H1 (cell line): ENCODE data around the gene NDUFB5. TPM values are rescaled to one million over a fixed set of nuclear protein-coding genes. Genes with fewer than 3 reads are reported as not detected.

Experiments used
- CTCF ChIA-PET: fragments of 300-600 bp; sonication (Branson Sonifier 250); formaldehyde crosslinking; loops from one replicate; lab custom pipeline; 2021; ENCODE audit not compliant: partially characterized antibody; lab: Charles Lee
- POLR2A ChIA-PET: fragments of 300-600 bp; sonication (Branson Sonifier 250); formaldehyde crosslinking; loops from one replicate; lab custom pipeline; 2021; ENCODE audit warnings: inconsistent platforms; ENCODE audit not compliant: partially characterized antibody; lab: Charles Lee
- DNase-seq, 2 experiments: peaks; one replicate each; pipeline versions ENCODE4 v3.0.0 to v3.0.0-alpha.2; 2010 to 2022; ENCODE audit warnings: low spot score in 2 of 2, low read depth in 1 of 2, mixed read lengths in 1 of 2
- FAIRE-seq: peaks from 2 replicates; lab custom pipeline; 2011; peaks lifted over from hg19 to GRCh38; lab: Jason Lieb, UNC
- H2AFZ ChIP-seq: 2 replicates; pipeline ENCODE4 v1.8.1; 2012; ENCODE audit warnings: low read length, inconsistent platforms
- H2AK5ac ChIP-seq: 2 replicates; pipeline ENCODE4 v1.6.1; 2013; ENCODE audit warnings: low read depth, low read length
- H2BK120ac ChIP-seq: replicated peaks from 2 replicates; pipeline ENCODE3; 2013; ENCODE audit warnings: low read depth, low read length, inconsistent platforms
- H2BK12ac ChIP-seq: 2 replicates; pipeline ENCODE4 v1.6.1; 2013; ENCODE audit warnings: low read depth, low read length
- H2BK15ac ChIP-seq: 2 replicates; pipeline ENCODE4 v1.6.1; 2013; ENCODE audit warnings: low read length
- H2BK20ac ChIP-seq: 2 replicates; pipeline ENCODE4 v1.6.1; 2013; ENCODE audit warnings: low read length
- H2BK5ac ChIP-seq: 2 replicates; pipeline ENCODE4 v1.6.1; 2013; ENCODE audit warnings: low read depth, low read length
- H3K14ac ChIP-seq: 2 replicates; pipeline ENCODE4 v1.6.1; 2013; ENCODE audit warnings: inconsistent platforms; ENCODE audit not compliant: insufficient read length
- H3K18ac ChIP-seq: 2 replicates; pipeline ENCODE4 v1.6.1; 2013; ENCODE audit warnings: low read length; ENCODE audit errors: extremely low read depth
- H3K23ac ChIP-seq: 2 replicates; pipeline ENCODE4 v1.6.1; 2013; ENCODE audit warnings: inconsistent platforms; ENCODE audit not compliant: insufficient read length
- H3K23me2 ChIP-seq: 2 replicates; pipeline ENCODE4 v1.6.1; 2013; ENCODE audit warnings: low read depth, low read length
- H3K27ac ChIP-seq: 2 replicates; pipeline ENCODE4 v1.6.1; 2011; ENCODE audit warnings: low read depth, low read length, inconsistent platforms
- H3K27me3 ChIP-seq, 4 experiments: replicated peaks in 1 of 4; 1 replicate in 1 of 4; 2 replicates in 3 of 4; pipeline versions ENCODE4 v1.6.1 to v1.8.1; 2011 to 2013; ENCODE audit warnings: low read length in 3 of 4, mild to moderate bottlenecking in 3 of 4, inconsistent platforms in 2 of 4, mixed read lengths in 2 of 4, moderate library complexity in 1 of 4; ENCODE audit not compliant: control insufficient read depth in 3 of 4, insufficient read depth in 3 of 4; ENCODE audit errors: extremely low read depth in 1 of 4
- H3K36me3 ChIP-seq, 4 experiments: 2 replicates each; pipeline versions ENCODE4 v1.6.1 to v1.8.1; 2011 to 2013; ENCODE audit warnings: mild to moderate bottlenecking in 4 of 4, low read length in 3 of 4, moderate library complexity in 2 of 4, control low read depth in 1 of 4, inconsistent platforms in 1 of 4; ENCODE audit not compliant: insufficient read depth in 4 of 4, control insufficient read depth in 2 of 4
- H3K4ac ChIP-seq: replicated peaks from 2 replicates; pipeline ENCODE3; 2013; ENCODE audit warnings: low read length, low read depth, mixed read lengths, inconsistent platforms; ENCODE audit not compliant: insufficient read length
- H3K4me1 ChIP-seq, 4 experiments: replicated peaks in 1 of 4; 1 replicate in 1 of 4; 2 replicates in 3 of 4; pipeline versions ENCODE4 v1.6.1 to v1.8.1; 2011 to 2013; ENCODE audit warnings: low read length in 3 of 4, inconsistent platforms in 2 of 4, mixed read lengths in 1 of 4; ENCODE audit not compliant: insufficient read depth in 4 of 4, control insufficient read depth in 3 of 4
- H3K4me2 ChIP-seq, 2 experiments: 2 replicates each; pipeline versions ENCODE4 v1.6.1 to v1.8.1; 2011 to 2013; ENCODE audit warnings: low read depth in 2 of 2, low read length in 2 of 2, control low read depth in 1 of 2, inconsistent platforms in 1 of 2, mild to moderate bottlenecking in 1 of 2; ENCODE audit not compliant: insufficient read depth in 1 of 2
- H3K4me3 ChIP-seq, 4 experiments: fragments of 200-600, 300-600 bp in 1 of 4; sonication (generic), shearing (Covaris generic), sonication (Bioruptor Twin) in 1 of 4; 2 replicates each; pipeline versions ENCODE4 v1.5.1 to v1.8.1; 2011 to 2016; ENCODE audit warnings: low read length in 4 of 4, low read depth in 3 of 4, control low read depth in 2 of 4, inconsistent platforms in 2 of 4, mild to moderate bottlenecking in 2 of 4, mixed read lengths in 1 of 4, moderate library complexity in 1 of 4; ENCODE audit not compliant: insufficient read depth in 2 of 4; ENCODE audit errors: extremely low read depth in 1 of 4
- H3K56ac ChIP-seq: replicated peaks from 2 replicates; pipeline ENCODE3; 2013; ENCODE audit warnings: low read depth, mild to moderate bottlenecking, mixed read lengths, low read length, inconsistent platforms; ENCODE audit not compliant: insufficient read length
- H3K79me1 ChIP-seq: 2 replicates; pipeline ENCODE4 v1.6.1; 2013; ENCODE audit warnings: low read depth, low read length, control low read depth
- H3K79me2 ChIP-seq, 2 experiments: 2 replicates each; pipeline versions ENCODE4 v1.6.1 to v1.8.1; 2012 to 2013; ENCODE audit warnings: low read length in 2 of 2, mild to moderate bottlenecking in 2 of 2, inconsistent platforms in 1 of 2; ENCODE audit not compliant: insufficient read depth in 2 of 2, control insufficient read depth in 1 of 2
- H3K9ac ChIP-seq, 4 experiments: replicated peaks in 1 of 4; 1 replicate in 1 of 4; 2 replicates in 3 of 4; pipeline versions ENCODE4 v1.6.1 to v1.8.1; 2011 to 2013; ENCODE audit warnings: low read depth in 3 of 4, low read length in 3 of 4, control low read depth in 2 of 4, mild to moderate bottlenecking in 2 of 4, moderate library complexity in 2 of 4, inconsistent platforms in 1 of 4; ENCODE audit errors: extremely low read depth in 1 of 4
- H3K9me3 ChIP-seq, 2 experiments: 2 replicates each; pipeline versions ENCODE4 v1.6.1 to v1.8.1; 2012 to 2013; ENCODE audit warnings: mild to moderate bottlenecking in 2 of 2, moderate library complexity in 2 of 2, control low read depth in 1 of 2, inconsistent platforms in 1 of 2, low read depth in 1 of 2, low read length in 1 of 2, mixed read lengths in 1 of 2; ENCODE audit not compliant: insufficient read depth in 2 of 2
- H4K20me1 ChIP-seq, 2 experiments: replicated peaks in 1 of 2; 2 replicates each; pipeline versions ENCODE3 to v1.8.1; 2011 to 2013; ENCODE audit warnings: inconsistent platforms in 2 of 2, low read length in 2 of 2, mild to moderate bottlenecking in 1 of 2; ENCODE audit not compliant: insufficient read depth in 2 of 2, control insufficient read depth in 1 of 2
- H4K5ac ChIP-seq: 2 replicates; pipeline ENCODE4 v1.6.1; 2013; ENCODE audit warnings: low read length, low read depth, mixed read lengths, inconsistent platforms; ENCODE audit not compliant: insufficient read length
- H4K8ac ChIP-seq: 2 replicates; pipeline ENCODE4 v1.8.0; 2013; ENCODE audit warnings: mild to moderate bottlenecking, moderate library complexity, low read length, inconsistent platforms; ENCODE audit not compliant: insufficient read depth; ENCODE audit errors: extremely low read depth
- H4K91ac ChIP-seq: replicated peaks from 2 replicates; pipeline ENCODE3; 2013; ENCODE audit warnings: low read length, mixed read lengths, inconsistent platforms; ENCODE audit not compliant: insufficient read length
- ATF2 ChIP-seq: IDR thresholded peaks from 2 replicates; pipeline ENCODE4 v1.6.1; 2012; ENCODE audit warnings: low read length, inconsistent platforms
- BACH1 ChIP-seq: IDR thresholded peaks from 2 replicates; pipeline ENCODE4 v1.6.1; 2012; ENCODE audit warnings: low read length, improper control_type of control experiment
- BRCA1 ChIP-seq: IDR thresholded peaks from 2 replicates; pipeline ENCODE4 v1.6.1; 2012; ENCODE audit warnings: low read depth, low read length, improper control_type of control experiment
- CEBPB ChIP-seq: IDR thresholded peaks from 2 replicates; pipeline ENCODE4 v1.6.1; 2012; ENCODE audit warnings: low read depth, low read length
- HDAC6 ChIP-seq: IDR thresholded peaks from one replicate; pipeline ENCODE4 v1.7.1; 2012; ENCODE audit warnings: low read depth, mild to moderate bottlenecking, inconsistent platforms, low read length, moderate library complexity
- MAX ChIP-seq: IDR thresholded peaks from 2 replicates; pipeline ENCODE4 v1.6.1; 2012; ENCODE audit warnings: inconsistent platforms
- POLR2A ChIP-seq, 2 experiments: IDR thresholded peaks; 1 replicate in 1 of 2; 2 replicates in 1 of 2; pipeline ENCODE4 v1.6.1; 2011; ENCODE audit warnings: low read depth in 2 of 2, low read length in 2 of 2, mild to moderate bottlenecking in 2 of 2; ENCODE audit errors: control extremely low read depth in 1 of 2
- RXRA ChIP-seq: IDR thresholded peaks from 2 replicates; pipeline ENCODE4 v1.6.1; 2011; ENCODE audit warnings: low read depth, mild to moderate bottlenecking, low read length, moderate library complexity; ENCODE audit not compliant: insufficient read depth
- SP2 ChIP-seq: IDR thresholded peaks from 2 replicates; pipeline ENCODE4 v1.6.1; 2012; ENCODE audit warnings: mild to moderate bottlenecking, low read length, inconsistent platforms
- TAF1 ChIP-seq: IDR thresholded peaks from 2 replicates; pipeline ENCODE4 v1.6.1; 2011; ENCODE audit warnings: mild to moderate bottlenecking, low read depth, low read length
- TEAD4 ChIP-seq: IDR thresholded peaks from 2 replicates; pipeline ENCODE4 v1.6.1; 2012; ENCODE audit warnings: low read depth, low read length, inconsistent platforms, mixed read lengths
- WGBS, 2 experiments: shearing (Covaris generic) in 1 of 2; methylation state at CpG; one replicate each; pipeline versions ENCODE4 v1.1.6 to v1.1.7; 2013 to 2015; ENCODE audit warnings: low lambda C conversion rate in 2 of 2, mixed read lengths in 2 of 2, inconsistent platforms in 1 of 2, low coverage in 1 of 2, missing lambda C conversion rate in 1 of 2; ENCODE audit not compliant: insufficient replicate concordance in 2 of 2, insufficient coverage in 1 of 2, insufficient read length in 1 of 2; ENCODE audit errors: extremely low coverage in 1 of 2, missing lambda C conversion rate in 1 of 2; 5-methylcytosine and 5-hydroxymethylcytosine counted together
- polyA plus RNA-seq, 7 experiments: library from polyadenylated mRNA; depleted of rRNA in 3 of 7; stranded (reverse) in 5 of 7; unstranded in 2 of 7; fragments of >200 nt in 5 of 7; fragments of 200-250 nt in 2 of 7; gene quantifications; 1 replicate in 5 of 7; 2 replicates in 1 of 7; 4 replicates in 1 of 7; pipeline versions ENCODE4 v1.2.1 to v1.2.3, GENCODE V29; 2011 to 2013; ENCODE audit warnings: missing spikeins in 2 of 7, mixed read lengths in 2 of 7
- total RNA-seq: library from RNA; stranded (reverse); fragmentation: NEBNext Ultra II Directional; extraction: Animal tissue kit (Norgen Biotek cat#: 25700); gene quantifications from 2 replicates; pipeline ENCODE4 v1.2.1, GENCODE V29; 2021
- TF ChIP-seq, protein P1 (sequence below): IDR thresholded peaks from 2 replicates; pipeline ENCODE4 v1.6.1; 2011; ENCODE audit warnings: low read length, improper control_type of control experiment

NDUFB5 gene
- total and polyA plus RNA-seq, 2 of the 8 experiments (the other 6 are each of a cell fraction or from before 2014, with no cell fraction given), result 46.1 to 85.8 TPM

DNA sequence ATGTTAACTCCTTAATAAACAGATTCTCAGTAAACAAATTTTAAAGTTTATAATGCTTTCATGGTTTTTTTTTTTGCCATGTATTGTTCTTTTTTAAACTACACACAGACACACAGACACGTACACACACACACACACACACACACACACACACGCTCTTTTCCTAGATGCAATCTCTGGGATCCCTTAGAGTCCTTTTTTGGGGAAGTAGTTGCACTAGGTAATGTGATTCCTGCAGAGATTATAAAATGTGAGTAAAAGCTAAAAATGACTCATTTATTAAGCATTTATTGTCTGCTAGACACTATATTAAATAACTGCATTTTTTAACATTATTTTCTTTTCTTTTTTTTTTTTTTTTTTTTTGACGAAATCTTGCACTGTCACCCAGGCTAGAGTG lies 19.9 kb downstream of the NDUFB5 start:
- Histone ChIP-seq H3K56ac (no peak overlapping the region), H3K4me2 (no peak overlapping the region), H3K36me3 (peaks cover 2 to 38% (median 9%) of the 10 kb centered on the region in 4 experiments; a peak in 5 of 8 replicates), H3K79me1 (no peaks in the 10 kb centered on the region), H4K20me1 (no peaks in the 10 kb centered on the region), H2BK5ac (no peak overlapping the region), H4K91ac (no peak overlapping the region), H2AFZ (no peak overlapping the region), H2BK120ac (no peak overlapping the region), H2BK12ac (no peak overlapping the region), H3K14ac (no peak overlapping the region), H3K27me3 (no peaks in the 10 kb centered on the region), H3K4me3 (no peak overlapping the region), H2BK20ac (no peak overlapping the region), H3K23me2 (no peaks in the 10 kb centered on the region; the same call in 1 of the 2 replicates), H3K18ac (no peak overlapping the region), H3K27ac (no peak overlapping the region), H4K8ac (no peak overlapping the region), H3K9ac (no peak overlapping the region), H4K5ac (no peak overlapping the region), H3K9me3 (no peaks in the 10 kb centered on the region), H3K23ac (no peak overlapping the region), H3K4ac (no peak overlapping the region), H2AK5ac (no peak overlapping the region), H2BK15ac (no peak overlapping the region), H3K4me1 (no peaks in the 10 kb centered on the region), H3K79me2 (0 out of 4 replicates have a peak, but pooled peaks cover 0 to 3% of the 10 kb centered on the region in 2 experiments)
- 85% methylated on average over 2 of the region's 3 CpGs; no CpG with 5 or more reads in 1 of the 2 experiments for WGBS, 2 experiments
- CTCF ChIA-PET, result interaction anchor here (0.7 kb wide), 1 partner anchor 28 kb away, joined by 3 read pairs; no protein-coding TSS in a partner anchor
- DNase-seq, result no peak
- POLR2A ChIA-PET, result no interaction called here
- FAIRE-seq, result no peak
- TF ChIP-seq TEAD4, result no peak
- TF ChIP-seq ATF2, result no peak
- no peak for TF ChIP-seq BRCA1
- TF ChIP-seq BACH1, result no peak
- no peak for TF ChIP-seq TAF1
- TF ChIP-seq CEBPB, result no peak
- TF ChIP-seq HDAC6, result no peak
- TF ChIP-seq RXRA, result no peak
- TF ChIP-seq, protein P1, sequence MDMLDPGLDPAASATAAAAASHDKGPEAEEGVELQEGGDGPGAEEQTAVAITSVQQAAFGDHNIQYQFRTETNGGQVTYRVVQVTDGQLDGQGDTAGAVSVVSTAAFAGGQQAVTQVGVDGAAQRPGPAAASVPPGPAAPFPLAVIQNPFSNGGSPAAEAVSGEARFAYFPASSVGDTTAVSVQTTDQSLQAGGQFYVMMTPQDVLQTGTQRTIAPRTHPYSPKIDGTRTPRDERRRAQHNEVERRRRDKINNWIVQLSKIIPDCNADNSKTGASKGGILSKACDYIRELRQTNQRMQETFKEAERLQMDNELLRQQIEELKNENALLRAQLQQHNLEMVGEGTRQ, result no peak
- TF ChIP-seq MAX, result no peak
- TF ChIP-seq POLR2A (IDR thresholded peaks at IDR 0.05; ENCODE audit: control extremely low read depth in 1 of 2, low read depth in 2 of 2, low read length in 2 of 2), result no peak
- TF ChIP-seq SP2, result no peak
